ENCODE results near the gene MAS1. TPM values are rescaled to one million over a fixed set of nuclear protein-coding genes. Genes with fewer than 3 reads are reported as not detected.

Gene MAS1
- total and polyA plus RNA-seq, 8 donors: under 0.01 TPM; not detected in 7

GRCh38 chr6:159893064-159893463, 2.3 kb downstream of the MAS1 start:
- no peak for ATAC-seq
- FAIRE-seq: no peak
- Histone ChIP-seq H3K36me3 (no peaks in the 10 kb centered on the region), H3K27ac (no peak overlapping the region), H3K9me3 (no peaks in the 10 kb centered on the region), H3K27me3 (no peaks in the 10 kb centered on the region), H3K4me1 (peaks cover 0 to 3% (median 0%) of the 10 kb centered on the region in 3 donors), H3K4me3 (no peak overlapping the region)
- intact Hi-C loops (cut with DNase I): no loop called here
- no peak for TF ChIP-seq CTCF (IDR thresholded peaks at IDR 0.05)
- no peak for DNase-seq
- 98 to 100% methylated on average over 3 of the region's 3 CpGs for WGBS, 2 donors

- no peak for TF ChIP-seq CTCF (IDR thresholded peaks at IDR 0.05)
- DNase-seq: peak in 1 of 6 donors; percentile 8
- H3K4me3 ChIP-seq: no peak overlapping the region
- no peaks in the 10 kb centered on the region for H3K9me3 ChIP-seq
- WGBS, 2 donors: 40 to 44% methylated on average over 4 of the region's 4 CpGs
- no peaks in the 10 kb centered on the region for H3K36me3 ChIP-seq
- no peak overlapping the region for H3K27ac ChIP-seq
- peaks cover 0 to 3% (median 0%) of the 10 kb centered on the region in 3 donors for H3K4me1 ChIP-seq
- no peaks in the 10 kb centered on the region for H3K27me3 ChIP-seq
- ATAC-seq: peak in 2 of 4 donors; percentile 50 to 75
- no peak for FAIRE-seq
- intact Hi-C loops (cut with DNase I): no loop called here
Measured at GRCh38 chr6:159894991-159895390, 4.2 kb downstream of the MAS1 start.

GRCh38 chr6:159897603-159898002, 6.8 kb downstream of the MAS1 start:
- H3K4me1 ChIP-seq: peaks cover 0 to 3% (median 0%) of the 10 kb centered on the region in 3 donors
- 90 to 91% methylated on average over 4 of the region's 4 CpGs for WGBS, 2 donors
- no peaks in the 10 kb centered on the region for H3K27me3 ChIP-seq
- TF ChIP-seq CTCF (IDR thresholded peaks at IDR 0.05): no peak
- H3K27ac ChIP-seq: no peak overlapping the region
- no peak overlapping the region for H3K4me3 ChIP-seq
- FAIRE-seq (no peak), ATAC-seq (no peak), DNase-seq (no peak)
- no peaks in the 10 kb centered on the region for H3K36me3 ChIP-seq
- intact Hi-C loops (cut with DNase I): no loop called here
- no peaks in the 10 kb centered on the region for H3K9me3 ChIP-seq

- no peak for FAIRE-seq
- ATAC-seq: no peak
- WGBS, 2 donors: 69 to 84% methylated on average over 1 of the region's 1 CpG
- Histone ChIP-seq H3K4me1 (peaks cover 0 to 3% (median 0%) of the 10 kb centered on the region in 3 donors), H3K27me3 (no peaks in the 10 kb centered on the region), H3K36me3 (no peaks in the 10 kb centered on the region), H3K4me3 (no peak overlapping the region), H3K9me3 (no peaks in the 10 kb centered on the region), H3K27ac (no peak overlapping the region)
- intact Hi-C loops (cut with DNase I): no loop called here
- DNase-seq: no peak
- TF ChIP-seq CTCF (IDR thresholded peaks at IDR 0.05): no peak
Measured at GRCh38 chr6:159898519-159898918, 7.7 kb downstream of the MAS1 start.

GRCh38 chr6:159899994-159900745, 9.4 kb downstream of the MAS1 start:
- no peak for TF ChIP-seq CTCF (IDR thresholded peaks at IDR 0.05)
- Histone ChIP-seq H3K27ac (no peak overlapping the region), H3K27me3 (no peaks in the 10 kb centered on the region), H3K4me1 (peaks cover 0 to 3% (median 0%) of the 10 kb centered on the region in 3 donors), H3K4me3 (no peak overlapping the region), H3K36me3 (no peaks in the 10 kb centered on the region), H3K9me3 (no peaks in the 10 kb centered on the region)
- no peak for FAIRE-seq
- WGBS, 2 donors: 82 to 84% methylated on average over 15 of the region's 15 CpGs
- no peak for DNase-seq
- intact Hi-C loops (cut with DNase I): no loop called here
- ATAC-seq: no peak

Data from pancreas (tissue), 10 donors.